ENCODE data around the gene WDR55. TPM values are rescaled to one million over a fixed set of nuclear protein-coding genes. Genes with fewer than 3 reads are reported as not detected.
"Not testable (repeated sequence)": the region's sequence is repeated elsewhere in the genome, so short reads cannot be mapped to it uniquely, and the experiment has no call there.

Gene WDR55, protein sequence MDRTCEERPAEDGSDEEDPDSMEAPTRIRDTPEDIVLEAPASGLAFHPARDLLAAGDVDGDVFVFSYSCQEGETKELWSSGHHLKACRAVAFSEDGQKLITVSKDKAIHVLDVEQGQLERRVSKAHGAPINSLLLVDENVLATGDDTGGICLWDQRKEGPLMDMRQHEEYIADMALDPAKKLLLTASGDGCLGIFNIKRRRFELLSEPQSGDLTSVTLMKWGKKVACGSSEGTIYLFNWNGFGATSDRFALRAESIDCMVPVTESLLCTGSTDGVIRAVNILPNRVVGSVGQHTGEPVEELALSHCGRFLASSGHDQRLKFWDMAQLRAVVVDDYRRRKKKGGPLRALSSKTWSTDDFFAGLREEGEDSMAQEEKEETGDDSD
- total RNA-seq, result 35.9 and 36.9 TPM in 2 replicates

DNA sequence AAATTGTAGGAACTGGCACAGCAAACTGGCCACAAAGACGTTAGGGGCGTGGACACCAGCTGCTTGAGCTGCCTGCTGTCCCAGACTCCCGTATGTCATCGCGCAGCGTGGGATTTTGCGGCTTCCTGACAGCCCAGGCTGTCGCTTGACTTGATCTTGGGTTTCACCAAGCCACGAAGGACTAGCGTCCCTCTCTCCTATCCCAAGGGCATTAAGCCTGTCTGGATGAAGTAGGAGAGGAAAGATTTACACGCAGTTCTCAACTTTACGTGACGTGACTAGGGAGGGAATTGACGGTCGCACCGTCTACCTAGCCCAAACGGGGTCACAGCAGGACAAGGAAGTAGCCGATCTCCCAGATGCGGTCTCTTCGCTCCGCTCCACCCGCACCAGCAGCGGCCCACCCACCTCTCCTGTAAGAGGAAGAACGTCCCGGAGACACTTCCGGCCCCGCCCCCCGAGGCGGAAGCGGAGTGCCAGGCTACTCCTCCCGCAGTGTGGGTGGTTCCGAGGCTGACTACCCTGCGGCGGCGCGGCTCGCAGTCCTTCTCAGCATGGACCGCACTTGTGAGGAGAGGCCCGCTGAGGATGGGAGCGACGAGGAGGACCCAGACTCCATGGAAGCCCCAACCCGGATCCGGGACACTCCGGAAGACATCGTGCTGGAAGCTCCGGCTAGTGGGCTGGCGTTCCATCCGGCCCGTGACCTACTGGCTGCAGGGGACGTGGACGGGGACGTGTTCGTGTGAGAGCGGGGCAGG lies at the start of gene WDR55:
Gene WDR55 (plus strand): TSS at position 546 of the 761 bp plus-strand sequence. CDS start 9 bp downstream, at position 555.
- intact Hi-C loops (cut with micrococcal nuclease), result loop anchor here (1.0 kb wide), 7 partner anchors 17 to 263 kb away; partner anchors contain the start of genes ANKHD1, APBB3, HARS1 and HARS2

DNA sequence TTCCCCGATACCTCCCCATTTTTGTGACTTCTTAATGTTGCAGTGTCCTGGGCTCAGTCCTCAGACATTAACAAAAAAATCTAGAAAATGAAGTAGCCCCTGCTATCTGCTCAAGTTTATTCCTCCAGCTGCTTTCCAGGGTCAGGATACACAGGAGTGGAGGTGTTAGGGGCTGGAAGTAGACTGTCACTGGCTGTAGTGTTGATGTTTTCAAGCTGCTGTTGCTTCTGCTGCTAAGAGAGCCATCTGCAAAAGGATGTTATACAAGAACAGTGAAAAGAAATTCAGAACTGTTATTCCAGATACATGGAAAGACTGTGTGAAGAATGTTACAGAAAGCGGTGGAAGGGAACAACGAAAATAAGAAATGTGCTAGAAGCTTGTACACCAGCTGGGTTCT lies 42.4 kb upstream of the WDR55 start:
- intact Hi-C loops (cut with micrococcal nuclease), result no loop called here

DNA sequence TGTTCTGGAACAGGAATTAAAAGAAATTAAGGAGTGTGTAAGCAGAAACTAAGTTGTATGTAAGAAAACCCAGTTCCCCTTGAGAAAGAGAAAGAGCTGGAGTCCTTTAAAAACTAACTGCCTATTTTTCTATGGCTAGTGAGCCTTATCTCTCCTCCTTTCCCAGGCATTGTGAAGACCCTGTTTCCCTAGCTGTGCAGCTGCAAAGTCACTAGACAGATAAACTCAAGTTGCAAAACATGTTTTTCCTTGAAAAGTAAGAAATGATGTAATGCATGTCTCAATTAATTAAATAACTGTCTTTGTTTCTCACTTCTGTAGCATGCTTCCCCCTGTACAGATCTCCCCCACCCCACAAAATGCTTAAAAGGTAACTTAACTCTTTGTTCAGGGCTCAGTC lies 41.6 kb upstream of the WDR55 start:
- intact Hi-C loops (cut with micrococcal nuclease), result not testable (repeated sequence)

DNA sequence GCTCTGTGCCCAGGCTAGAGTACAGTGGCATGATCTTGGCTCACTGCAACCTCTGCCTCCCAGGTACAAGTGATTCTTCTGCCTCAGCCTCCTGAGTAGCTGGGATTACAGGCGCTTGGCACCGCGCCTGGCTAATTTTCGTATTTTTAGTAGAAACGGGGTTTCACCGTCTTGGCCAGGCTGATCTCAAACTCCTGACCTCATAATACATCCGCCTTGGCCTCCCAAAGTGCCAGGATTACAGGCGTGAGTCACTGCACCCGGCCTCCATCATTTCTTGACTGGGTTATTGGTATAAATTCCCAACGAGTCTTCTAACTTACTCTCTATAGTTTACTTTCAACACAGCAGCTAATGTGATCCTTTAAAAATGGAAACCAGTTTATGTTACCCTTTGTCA lies 39.8 kb upstream of the WDR55 start:
- intact Hi-C loops (cut with micrococcal nuclease), result not testable (repeated sequence)

DNA sequence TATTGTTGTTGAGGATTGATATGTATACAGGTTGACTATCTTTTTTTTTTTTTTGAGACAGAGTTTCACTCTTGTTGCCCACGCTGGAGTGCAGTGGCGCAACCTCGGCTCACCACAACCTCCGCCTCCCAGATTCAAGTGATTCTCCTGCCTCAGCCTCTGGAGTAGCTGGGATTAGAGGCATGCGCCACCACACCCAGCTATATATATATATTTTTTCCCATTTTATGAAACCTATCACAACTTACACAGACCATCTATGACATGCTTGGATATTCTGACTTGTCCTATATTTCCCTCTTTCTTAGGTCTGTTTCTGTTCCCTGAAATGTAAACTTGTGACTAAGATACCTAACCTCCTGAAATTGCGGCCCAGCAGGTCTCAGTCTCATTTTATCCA lies 36.7 kb upstream of the WDR55 start:
- intact Hi-C loops (cut with micrococcal nuclease), result no loop called here

DNA sequence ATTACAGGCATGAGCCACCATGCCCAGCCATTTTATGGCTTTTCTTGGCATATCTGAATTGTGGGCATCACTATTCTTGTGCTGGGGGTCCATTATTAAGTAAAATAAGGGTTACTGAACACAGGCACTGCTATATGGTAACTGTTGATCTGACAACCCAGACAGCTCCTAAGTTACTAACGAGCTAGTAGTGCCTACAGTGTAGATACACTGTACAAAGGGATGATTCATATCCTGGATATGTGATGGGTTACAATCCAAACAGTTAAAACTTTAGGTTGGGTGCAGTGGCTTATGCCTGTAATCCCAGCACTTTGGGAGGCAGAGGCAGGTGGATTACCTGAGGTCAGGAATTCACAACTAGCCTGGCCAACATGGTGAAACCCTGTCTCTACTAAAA lies 36.0 kb upstream of the WDR55 start:
- intact Hi-C loops (cut with micrococcal nuclease), result no loop called here

DNA sequence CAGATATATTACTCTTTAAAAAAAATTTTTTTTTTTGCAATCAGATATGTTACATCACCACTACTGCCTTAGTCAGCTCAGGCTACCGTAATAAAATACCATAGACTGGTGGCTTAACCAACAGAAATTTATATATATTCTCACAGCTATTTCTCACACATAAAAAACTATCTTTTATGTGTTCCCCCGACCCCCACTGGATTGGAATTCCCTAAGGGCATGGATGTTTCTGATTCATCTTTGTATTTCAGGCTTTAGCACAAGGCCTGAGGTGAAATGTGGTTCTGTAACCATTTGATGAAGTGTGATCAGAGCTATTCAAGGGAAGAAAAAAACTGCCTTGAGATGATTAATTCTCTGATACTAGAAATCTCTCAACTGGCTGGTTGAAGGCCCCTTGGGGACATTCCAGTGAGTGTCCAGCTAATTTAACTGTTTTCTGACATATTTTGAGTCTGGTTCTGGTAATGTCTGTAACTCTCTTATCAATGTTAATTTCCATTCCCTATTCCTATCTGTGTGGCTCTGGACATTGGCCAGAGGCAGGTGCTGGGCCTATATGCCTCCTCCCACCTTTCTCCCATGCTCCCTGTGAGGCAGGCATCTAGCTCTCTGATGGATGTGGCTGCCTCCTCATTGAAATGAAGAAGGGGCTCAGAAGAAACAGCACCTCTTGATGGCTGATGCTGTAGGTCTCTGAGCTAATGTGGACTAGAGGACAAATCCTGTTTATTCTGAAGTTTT lies 34.2 kb upstream of the WDR55 start:
- intact Hi-C loops (cut with micrococcal nuclease), result no loop called here

DNA sequence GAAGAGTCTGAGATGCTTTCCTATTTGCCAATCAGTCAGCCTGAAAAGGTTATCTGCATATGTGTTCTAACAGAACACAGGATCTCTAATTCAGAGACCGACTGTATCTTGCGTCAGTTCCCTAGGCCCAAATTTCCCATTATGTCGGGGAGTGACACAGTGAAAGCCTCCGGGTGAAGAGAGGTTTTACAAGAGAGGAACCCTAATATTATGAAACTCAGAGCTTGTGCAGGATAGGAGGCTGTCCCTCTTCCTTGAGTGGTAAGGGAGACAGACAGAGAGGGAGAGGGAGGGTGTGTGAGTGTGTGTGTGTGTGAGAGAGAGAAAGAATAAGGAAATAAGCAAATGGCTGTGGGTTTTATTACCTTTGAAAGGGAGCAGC lies 33.7 kb upstream of the WDR55 start:
- intact Hi-C loops (cut with micrococcal nuclease), result no loop called here

DNA sequence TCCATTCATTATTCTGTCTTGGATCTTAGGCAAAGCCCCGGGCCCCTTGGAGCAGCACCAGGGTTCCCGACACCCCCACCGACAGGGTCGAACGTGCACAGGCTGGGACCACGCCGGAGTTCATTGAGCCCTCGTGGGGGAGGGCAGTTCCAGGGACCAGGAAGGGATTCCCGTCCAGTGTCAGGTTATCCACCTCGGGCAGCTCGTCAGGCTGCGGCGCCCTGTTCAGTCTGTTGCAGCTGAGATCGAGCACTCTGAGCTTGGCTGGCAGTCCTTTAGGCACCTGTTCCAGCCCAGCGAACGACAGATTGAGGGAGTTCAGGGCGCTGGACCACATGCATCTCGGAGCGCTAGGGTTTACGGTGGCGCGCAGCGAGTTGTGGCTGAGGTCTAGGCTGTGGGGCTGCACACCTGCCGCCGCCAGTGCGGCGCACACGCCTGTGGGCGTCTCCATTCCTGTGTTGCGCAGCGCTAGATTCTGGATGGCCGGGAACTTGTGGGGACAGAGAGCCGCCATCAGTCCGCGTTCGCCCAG lies 32.8 kb upstream of the WDR55 start:
- intact Hi-C loops (cut with micrococcal nuclease), result no loop called here

DNA sequence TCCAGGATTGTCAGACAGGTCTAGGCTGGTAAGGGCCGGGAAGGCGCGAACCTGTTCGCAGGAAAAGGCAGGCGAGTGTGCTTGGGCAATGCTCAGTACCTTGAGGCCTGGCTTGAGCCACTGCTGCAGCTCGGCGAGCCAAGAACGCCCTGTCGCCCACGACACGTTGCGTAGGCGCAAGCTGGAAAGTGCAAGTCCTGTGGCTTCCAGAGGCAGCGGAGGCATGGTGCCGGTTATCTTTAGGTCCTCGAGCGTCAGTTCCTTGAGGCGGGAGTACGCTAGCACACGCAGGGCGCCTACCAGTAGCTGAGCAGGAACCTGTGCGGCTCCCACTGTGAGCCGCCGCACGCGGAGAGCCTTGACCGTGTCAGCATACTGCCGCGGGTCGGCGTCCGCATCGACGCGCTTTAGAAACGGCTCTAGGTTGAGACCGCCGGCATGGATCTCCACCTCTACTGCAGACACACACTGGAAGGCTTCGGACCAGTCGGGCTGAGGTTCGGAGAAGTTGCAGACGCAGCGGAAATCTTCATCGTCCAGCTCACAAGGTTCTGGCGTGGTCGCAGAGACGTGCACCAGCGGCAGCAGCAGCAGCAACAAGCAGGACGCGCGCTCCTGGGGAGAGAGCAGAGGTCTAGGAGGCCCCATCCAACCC lies 32.2 kb upstream of the WDR55 start:
- intact Hi-C loops (cut with micrococcal nuclease), result no loop called here

DNA sequence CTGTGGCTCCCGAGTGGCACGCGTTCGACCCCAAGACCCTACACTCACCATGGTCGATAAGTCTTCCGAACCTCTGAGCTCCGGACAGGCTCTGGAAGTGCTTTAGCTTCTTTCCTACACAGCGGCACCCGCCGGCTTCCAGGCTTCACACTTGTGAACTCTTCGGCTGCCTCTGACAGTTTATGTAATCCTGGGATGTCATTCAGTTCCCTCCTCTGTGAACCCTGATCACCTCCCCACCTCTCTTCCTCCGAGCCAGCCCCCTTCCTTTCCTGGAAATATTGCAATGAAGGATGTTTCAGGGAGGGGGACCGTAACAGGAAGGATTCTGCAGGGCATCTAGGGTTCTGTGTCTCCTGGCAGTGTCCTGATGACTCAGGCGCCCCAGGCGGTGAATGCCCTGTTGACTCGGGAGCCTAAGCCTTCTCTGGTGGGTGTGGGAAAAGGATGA lies 31.7 kb upstream of the WDR55 start, which contains the start of gene CD14:
Gene CD14 (minus strand): TSS at position 155 of the 451 bp plus-strand sequence. CDS start 104 bp downstream, at position 51.
- intact Hi-C loops (cut with micrococcal nuclease), result no loop called here

DNA sequence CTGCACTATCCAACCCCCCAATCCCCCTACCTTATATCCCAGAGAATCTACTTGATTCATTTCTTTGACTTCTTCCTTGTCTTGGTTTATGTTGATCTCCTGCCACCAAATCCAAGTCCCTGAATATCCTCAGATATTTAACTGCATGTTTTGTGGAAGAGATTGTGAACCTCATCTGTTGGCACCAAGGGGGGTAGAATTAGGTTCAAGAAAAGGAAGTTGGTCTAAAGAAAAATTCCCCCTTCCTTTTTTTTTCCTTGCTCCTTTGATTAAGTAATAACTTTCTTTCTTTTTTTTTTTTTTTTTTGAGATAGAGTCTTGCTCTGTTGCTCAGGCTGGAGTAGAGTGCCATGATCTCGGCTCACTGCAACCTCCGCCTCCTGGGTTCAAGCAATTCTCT lies 31.2 kb upstream of the WDR55 start:
- intact Hi-C loops (cut with micrococcal nuclease), result no loop called here

DNA sequence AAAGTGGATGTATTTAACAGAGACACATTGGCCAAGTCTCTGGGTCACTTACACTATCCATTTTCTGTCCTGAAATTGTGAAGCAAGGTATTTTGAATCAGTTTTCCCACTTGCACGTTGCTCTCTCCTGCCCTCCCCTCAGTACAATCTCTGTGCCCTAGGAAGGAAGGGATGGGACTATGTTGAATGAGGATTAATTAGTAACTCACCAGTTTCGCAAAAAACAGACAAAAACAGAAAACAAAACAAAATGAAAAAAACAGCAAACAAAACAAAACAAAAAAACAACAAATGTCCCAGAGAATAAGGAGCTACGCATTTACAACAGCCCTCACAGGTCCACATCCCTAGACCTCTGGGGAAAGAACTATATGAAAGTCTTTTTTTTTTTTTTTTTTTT lies 30.6 kb upstream of the WDR55 start:
- intact Hi-C loops (cut with micrococcal nuclease), result no loop called here

DNA sequence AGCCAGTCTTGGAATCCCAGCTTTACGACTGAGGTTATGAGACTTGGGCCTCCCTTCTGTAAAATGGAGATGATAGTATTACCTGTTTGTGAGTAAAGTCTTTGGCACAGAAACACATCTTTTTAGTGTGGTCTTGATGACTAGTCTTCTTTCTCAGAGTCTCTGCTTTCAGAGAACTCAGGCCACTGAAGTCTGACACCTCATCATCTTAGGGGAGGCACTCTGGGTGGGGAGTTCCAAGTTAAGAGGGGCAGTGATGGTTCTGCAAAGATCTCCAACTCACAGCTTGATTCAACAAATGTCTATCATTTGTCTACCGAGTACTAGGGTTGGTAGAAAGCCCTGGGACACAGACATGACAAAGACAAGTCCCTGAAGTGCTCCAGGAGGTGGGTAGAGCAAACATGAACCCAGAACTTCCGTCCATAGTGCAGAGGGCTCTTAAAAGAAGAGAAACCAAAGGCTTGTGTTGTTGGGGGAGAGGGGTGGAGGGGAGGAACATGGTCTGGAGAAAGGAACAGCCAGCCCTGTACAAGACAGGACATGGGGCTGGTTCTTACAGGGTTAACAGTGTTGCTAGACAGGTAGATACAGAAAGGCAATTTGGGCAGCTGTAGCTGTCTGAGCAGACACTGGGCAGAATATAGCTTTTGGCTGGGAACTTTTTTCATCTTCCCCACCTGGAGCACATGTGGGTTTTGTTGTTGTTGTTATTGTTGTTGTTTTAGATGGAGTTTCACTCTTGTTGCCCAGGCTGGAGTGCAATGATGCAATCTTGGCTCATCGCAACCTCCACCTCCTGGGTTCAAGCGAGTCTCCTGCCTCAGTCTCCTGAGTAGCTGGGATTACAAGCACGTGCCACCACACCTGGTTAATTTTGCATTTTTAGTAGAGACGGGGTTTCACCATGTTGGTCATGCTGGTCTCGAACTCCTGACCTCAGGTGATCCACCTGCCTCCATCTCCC lies 29.1 kb upstream of the WDR55 start:
- intact Hi-C loops (cut with micrococcal nuclease), result loop anchor here (1.0 to 5.0 kb wide), 4 partner anchors 234 to 393 kb away; partner anchors contain the start of genes ANKHD1, PFDN1 and SLC4A9

DNA sequence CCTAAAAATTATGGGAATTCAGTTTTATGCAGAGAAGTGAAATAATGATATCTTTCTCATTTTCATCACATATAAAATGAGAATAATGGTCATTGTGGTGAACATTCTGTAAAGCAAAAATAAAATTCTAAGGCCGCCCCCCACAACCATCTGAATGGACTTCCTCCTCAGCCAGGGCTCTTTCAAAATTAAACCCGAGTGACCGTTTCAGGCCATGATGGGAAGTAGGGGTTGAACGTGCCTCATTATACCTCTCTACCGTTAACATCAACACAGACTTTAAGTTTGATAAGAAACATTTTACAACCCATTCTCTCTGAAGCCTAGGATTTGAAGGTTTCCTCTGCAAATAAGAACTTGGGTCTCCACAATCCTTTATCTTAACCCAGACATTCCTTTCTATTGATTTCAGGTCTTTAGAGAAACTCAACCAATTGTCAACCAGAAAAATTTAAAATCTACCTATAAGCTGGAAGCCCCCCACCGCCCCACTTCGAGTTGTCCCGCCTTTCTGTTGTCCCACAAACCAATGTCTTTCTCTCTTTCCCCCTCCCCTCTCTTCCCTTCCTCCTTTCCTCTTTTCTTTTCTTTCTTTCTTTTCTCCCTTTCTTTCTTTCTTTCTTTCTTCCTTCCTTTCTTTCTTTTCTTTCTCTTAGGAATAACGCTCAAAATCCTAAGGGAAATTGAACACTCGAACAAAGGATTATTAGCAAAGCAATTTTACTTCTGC lies 27.2 kb upstream of the WDR55 start:
- intact Hi-C loops (cut with micrococcal nuclease), result loop anchor here (2.0 to 5.0 kb wide), 4 partner anchors 63 to 395 kb away; partner anchors contain the start of genes PFDN1, SLC4A9 and ZMAT2

DNA sequence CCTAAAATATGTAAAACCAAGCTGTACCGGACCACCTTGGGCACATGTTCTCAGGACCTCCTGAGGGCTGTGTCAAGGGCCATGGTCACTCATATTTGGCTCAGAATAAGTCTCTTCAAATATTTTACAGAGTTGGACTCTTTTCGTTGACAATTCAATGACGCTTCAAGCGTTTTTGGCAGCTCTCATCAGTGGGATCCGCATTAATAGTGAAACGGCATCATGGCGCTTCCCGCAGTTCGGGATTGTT lies 25.9 kb upstream of the WDR55 start:
- intact Hi-C loops (cut with micrococcal nuclease), result loop anchor here (1.0 to 5.0 kb wide), 11 partner anchors 8 to 397 kb away; partner anchors contain the start of genes ANKHD1, APBB3, HARS1 and HARS2

DNA sequence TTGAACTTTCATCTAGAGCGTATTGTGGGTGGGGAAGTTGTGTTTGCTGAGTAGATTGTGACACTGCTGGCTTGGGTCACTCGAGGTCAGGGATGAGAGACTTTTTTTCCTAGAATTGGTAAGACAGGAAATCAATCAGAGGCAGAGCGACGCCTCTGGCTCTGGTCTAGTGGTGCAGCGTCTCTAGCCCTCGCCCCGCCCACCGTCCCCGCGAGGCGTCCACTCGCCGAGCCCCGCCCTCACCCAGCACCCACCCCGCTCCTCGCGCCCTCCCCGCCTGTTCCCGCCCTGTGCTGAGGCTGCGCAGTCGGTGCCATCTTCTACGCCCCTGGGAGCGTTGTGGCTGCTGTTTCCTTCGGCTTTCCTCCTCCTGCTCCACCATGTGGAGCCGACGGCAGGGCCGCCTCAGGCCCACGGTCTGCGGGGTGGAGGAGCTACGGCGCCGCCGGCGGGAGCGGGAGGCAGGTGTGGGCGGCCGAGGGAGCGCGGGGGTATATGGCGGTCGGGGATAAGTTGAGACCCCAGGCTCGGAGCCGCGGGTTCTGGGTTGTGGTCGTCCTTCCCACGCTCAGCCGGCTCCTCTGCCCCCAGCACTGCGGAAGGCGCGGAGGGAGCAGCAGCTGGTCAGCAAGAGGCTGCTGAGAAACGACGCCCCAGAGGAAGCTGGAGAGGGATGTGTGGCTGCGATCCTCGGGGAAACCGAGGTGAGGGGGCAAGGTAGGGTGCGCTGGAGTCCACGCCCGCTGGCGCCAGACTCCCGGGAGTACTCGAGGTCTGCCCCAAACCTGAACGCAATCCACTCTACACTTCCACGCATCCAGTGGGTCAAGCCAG lies 25.3 kb upstream of the WDR55 start, which contains the start of gene TMCO6:
Gene TMCO6 (plus strand): TSS at position 304 of the 834 bp plus-strand sequence. CDS start 77 bp downstream, at position 381.
- intact Hi-C loops (cut with micrococcal nuclease), result loop anchor here (1.0 to 5.0 kb wide), 11 partner anchors 8 to 397 kb away; partner anchors contain the start of genes ANKHD1, APBB3, HARS1 and HARS2

DNA sequence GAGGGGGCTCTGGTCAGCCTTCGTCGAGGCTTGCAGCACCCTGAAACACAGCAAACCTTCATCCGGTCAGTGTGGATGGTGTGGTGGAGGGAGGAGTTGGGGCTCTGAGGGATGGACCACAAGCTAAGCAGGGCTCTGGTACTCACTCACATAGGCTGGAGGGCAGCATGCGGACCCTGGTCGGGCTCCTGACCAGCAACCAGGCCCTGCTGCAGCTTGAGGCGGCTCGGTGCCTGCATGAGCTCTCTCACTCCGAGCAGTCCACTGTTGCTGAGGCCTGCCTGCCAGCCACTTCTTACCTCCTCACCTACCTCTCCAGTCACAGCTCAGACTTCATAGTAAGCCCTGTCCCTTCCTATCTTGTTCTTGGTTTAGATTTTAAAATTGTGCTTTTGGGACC lies 23.0 kb upstream of the WDR55 start:
- intact Hi-C loops (cut with micrococcal nuclease), result no loop called here
